ENCODE measurements around the gene KRTAP4-3.
"Not testable (repeated sequence)": the region's sequence is repeated elsewhere in the genome, so short reads cannot be mapped to it uniquely, and the experiment has no call there.

The KRTAP4-3 gene

GRCh38 chr17:41190328-41190727 is 22.3 kb upstream of the KRTAP4-3 start:
- Histone ChIP-seq H4K20me1 (ENCODE audit: insufficient read depth, low read length) (no peaks in the 10 kb centered on the region), H3K27ac (ENCODE audit: low read depth, low read length, poor library complexity, severe bottlenecking) (no peak overlapping the region), H3K36me3 (ENCODE audit: insufficient read depth, low read length) (no peaks in the 10 kb centered on the region), H3K4me1 (ENCODE audit: insufficient read depth, low read length, severe bottlenecking) (no peaks in the 10 kb centered on the region), H3F3A (ENCODE audit: insufficient read depth, low read length) (no peaks in the 10 kb centered on the region), H3K9me2 (ENCODE audit: low read depth, low read length) (no peaks in the 10 kb centered on the region), H3K9me3 (ENCODE audit: low read length) (no peaks in the 10 kb centered on the region), H3K4me3 (ENCODE audit: low read depth, low read length, poor library complexity, severe bottlenecking) (no peak overlapping the region), H3K79me2 (ENCODE audit: insufficient read depth, low read length) (no peaks in the 10 kb centered on the region), H2AFZ (ENCODE audit: low read length) (no peak overlapping the region), H3K9ac (ENCODE audit: low read length) (no peak overlapping the region), H3K4me2 (ENCODE audit: low read length) (no peak overlapping the region), H3K27me3 (ENCODE audit: insufficient read depth, low read length) (no peaks in the 10 kb centered on the region; the same call in 1 of the 2 replicates)
- TF ChIP-seq EZH2 (IDR thresholded peaks at IDR 0.05; ENCODE audit: borderline replicate concordance, low read length) (no peak), CTCF (IDR thresholded peaks at IDR 0.05; ENCODE audit: low read length) (no peak)

GRCh38 chr17:41189837-41190318 is 21.9 kb upstream of the KRTAP4-3 start, which contains the start of gene KRTAP9-1:
KRTAP9-1 (plus strand) TSS chr17:41189887; CDS start chr17:41189887, 0 bp downstream.
- not testable (repeated sequence) for H3K9me3 ChIP-seq (ENCODE audit: low read length); H3K4me3 ChIP-seq (ENCODE audit: low read depth, low read length, poor library complexity, severe bottlenecking); H3K27me3 ChIP-seq (ENCODE audit: insufficient read depth, low read length); H3K4me2 ChIP-seq (ENCODE audit: low read length); H3F3A ChIP-seq (ENCODE audit: insufficient read depth, low read length); H3K79me2 ChIP-seq (ENCODE audit: insufficient read depth, low read length); H2AFZ ChIP-seq (ENCODE audit: low read length); H3K9me2 ChIP-seq (ENCODE audit: low read depth, low read length); H3K4me1 ChIP-seq (ENCODE audit: insufficient read depth, low read length, severe bottlenecking); H3K9ac ChIP-seq (ENCODE audit: low read length); H4K20me1 ChIP-seq (ENCODE audit: insufficient read depth, low read length); H3K27ac ChIP-seq (ENCODE audit: low read depth, low read length, poor library complexity, severe bottlenecking); H3K36me3 ChIP-seq (ENCODE audit: insufficient read depth, low read length)

- Histone ChIP-seq H3K9me3 (ENCODE audit: low read length) (no peaks in the 10 kb centered on the region), H3K36me3 (ENCODE audit: insufficient read depth, low read length) (no peaks in the 10 kb centered on the region), H3K27ac (ENCODE audit: low read depth, low read length, poor library complexity, severe bottlenecking) (no peak overlapping the region), H4K20me1 (ENCODE audit: insufficient read depth, low read length) (no peaks in the 10 kb centered on the region), H2AFZ (ENCODE audit: low read length) (no peak overlapping the region), H3K4me1 (ENCODE audit: insufficient read depth, low read length, severe bottlenecking) (no peaks in the 10 kb centered on the region), H3K9ac (ENCODE audit: low read length) (no peak overlapping the region), H3K4me2 (ENCODE audit: low read length) (no peak overlapping the region), H3F3A (ENCODE audit: insufficient read depth, low read length) (no peaks in the 10 kb centered on the region), H3K27me3 (ENCODE audit: insufficient read depth, low read length) (no peaks in the 10 kb centered on the region; the same call in 1 of the 2 replicates), H3K79me2 (ENCODE audit: insufficient read depth, low read length) (no peaks in the 10 kb centered on the region), H3K9me2 (ENCODE audit: low read depth, low read length) (no peaks in the 10 kb centered on the region), H3K4me3 (ENCODE audit: low read depth, low read length, poor library complexity, severe bottlenecking) (no peak overlapping the region)
- TF ChIP-seq CTCF (IDR thresholded peaks at IDR 0.05; ENCODE audit: low read length) (no peak), EZH2 (IDR thresholded peaks at IDR 0.05; ENCODE audit: borderline replicate concordance, low read length) (no peak)
Measured at GRCh38 chr17:41186872-41187271, 18.9 kb upstream of the KRTAP4-3 start.

GRCh38 chr17:41185001-41185400 is 17.0 kb upstream of the KRTAP4-3 start:
- no peak overlapping the region for H3K4me3 ChIP-seq (ENCODE audit: low read depth, low read length, poor library complexity, severe bottlenecking)
- H2AFZ ChIP-seq (ENCODE audit: low read length) = no peak overlapping the region

More at GRCh38 chr17:41185001-41185400, 17.0 kb upstream of the KRTAP4-3 start:
- Histone ChIP-seq H3K9me2 (ENCODE audit: low read depth, low read length) (no peaks in the 10 kb centered on the region), H3K27ac (ENCODE audit: low read depth, low read length, poor library complexity, severe bottlenecking) (no peak overlapping the region), H3K9ac (ENCODE audit: low read length) (no peak overlapping the region), H3K4me1 (ENCODE audit: insufficient read depth, low read length, severe bottlenecking) (no peaks in the 10 kb centered on the region), H3K36me3 (ENCODE audit: insufficient read depth, low read length) (no peaks in the 10 kb centered on the region), H3K4me2 (ENCODE audit: low read length) (no peak overlapping the region), H3K79me2 (ENCODE audit: insufficient read depth, low read length) (no peaks in the 10 kb centered on the region), H3F3A (ENCODE audit: insufficient read depth, low read length) (no peaks in the 10 kb centered on the region), H4K20me1 (ENCODE audit: insufficient read depth, low read length) (no peaks in the 10 kb centered on the region), H3K27me3 (ENCODE audit: insufficient read depth, low read length) (no peaks in the 10 kb centered on the region), H3K9me3 (ENCODE audit: low read length) (no peaks in the 10 kb centered on the region)
- TF ChIP-seq CTCF (IDR thresholded peaks at IDR 0.05; ENCODE audit: low read length) = no peak
- no peak for TF ChIP-seq EZH2 (IDR thresholded peaks at IDR 0.05; ENCODE audit: borderline replicate concordance, low read length)

Measured in OCI-LY1 (cell line).